ENCODE data around the gene KPNB1. TPM values are rescaled to one million over a fixed set of nuclear protein-coding genes. Genes with fewer than 3 reads are reported as not detected.

Gene KPNB1
- polyA plus RNA-seq, 1 donor (not counting 4 experiments of a cell fraction or from before 2014, with no cell fraction given): 220 TPM

DNA sequence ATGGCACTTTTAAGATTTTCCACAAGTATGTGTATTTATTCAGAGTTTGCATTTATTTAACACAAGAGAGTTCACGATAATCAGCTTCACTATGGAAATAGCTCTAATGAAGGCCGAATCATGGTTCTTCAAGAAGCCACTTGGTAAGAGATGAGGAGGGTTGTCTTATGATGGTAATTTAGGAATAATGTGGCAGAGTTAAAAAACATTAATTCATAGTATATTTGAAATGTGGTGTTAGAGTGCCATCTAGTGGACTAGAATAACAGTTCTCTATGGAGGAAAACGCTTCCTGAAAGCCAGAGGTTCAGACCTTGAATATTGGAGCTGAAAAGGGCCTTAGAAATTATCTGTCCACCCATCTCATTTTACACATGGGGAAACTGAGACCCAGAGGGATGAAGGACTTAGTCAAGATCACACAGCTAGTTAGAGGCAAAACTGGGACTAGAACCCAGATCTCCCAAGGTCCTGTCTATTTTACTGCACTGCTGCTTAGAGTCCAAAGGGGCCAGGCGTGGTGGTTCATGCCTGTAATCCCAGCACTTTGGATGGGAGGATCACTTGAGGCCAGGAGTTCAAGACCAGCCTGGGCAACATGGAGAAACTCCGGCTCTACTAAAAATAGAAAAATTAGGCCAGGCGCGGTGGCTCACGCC lies 33.8 kb upstream of the KPNB1 start:
- H3K9ac ChIP-seq (ENCODE audit: control insufficient read depth, extremely low read depth, insufficient read depth, low read length): no peak overlapping the region
- FAIRE-seq (peak; percentile 5), DNase-seq (ENCODE audit: low read depth, low spot score) (no peak)
- H3K27me3 ChIP-seq (ENCODE audit: control insufficient read depth, extremely low read depth, insufficient read depth, low read length): no peaks in the 10 kb centered on the region
- no peak overlapping the region for H3K27ac ChIP-seq (ENCODE audit: control insufficient read depth, insufficient read depth, low read length)
- no peaks in the 10 kb centered on the region for H4K20me1 ChIP-seq (ENCODE audit: control insufficient read depth, extremely low read depth, insufficient read depth, low read length)
- dilution Hi-C loops (cut with MboI; ENCODE audit: extremely low pct_ligation_motif_present, low sequenced_read_pairs): no loop called here
- H3K4me2 ChIP-seq (ENCODE audit: control insufficient read depth, extremely low read depth, insufficient read depth, low read depth, low read length): no peak overlapping the region
- no peak for TF ChIP-seq EZH2 (IDR thresholded peaks at IDR 0.05; ENCODE audit: low read length)
- TF ChIP-seq, protein P1, sequence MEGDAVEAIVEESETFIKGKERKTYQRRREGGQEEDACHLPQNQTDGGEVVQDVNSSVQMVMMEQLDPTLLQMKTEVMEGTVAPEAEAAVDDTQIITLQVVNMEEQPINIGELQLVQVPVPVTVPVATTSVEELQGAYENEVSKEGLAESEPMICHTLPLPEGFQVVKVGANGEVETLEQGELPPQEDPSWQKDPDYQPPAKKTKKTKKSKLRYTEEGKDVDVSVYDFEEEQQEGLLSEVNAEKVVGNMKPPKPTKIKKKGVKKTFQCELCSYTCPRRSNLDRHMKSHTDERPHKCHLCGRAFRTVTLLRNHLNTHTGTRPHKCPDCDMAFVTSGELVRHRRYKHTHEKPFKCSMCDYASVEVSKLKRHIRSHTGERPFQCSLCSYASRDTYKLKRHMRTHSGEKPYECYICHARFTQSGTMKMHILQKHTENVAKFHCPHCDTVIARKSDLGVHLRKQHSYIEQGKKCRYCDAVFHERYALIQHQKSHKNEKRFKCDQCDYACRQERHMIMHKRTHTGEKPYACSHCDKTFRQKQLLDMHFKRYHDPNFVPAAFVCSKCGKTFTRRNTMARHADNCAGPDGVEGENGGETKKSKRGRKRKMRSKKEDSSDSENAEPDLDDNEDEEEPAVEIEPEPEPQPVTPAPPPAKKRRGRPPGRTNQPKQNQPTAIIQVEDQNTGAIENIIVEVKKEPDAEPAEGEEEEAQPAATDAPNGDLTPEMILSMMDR (optimal IDR thresholded peaks at IDR 0.05 in 1 of 3, IDR thresholded peaks at IDR 0.05 in 1 of 3, conservative IDR thresholded peaks at IDR 0.05 in 1 of 3; ENCODE audit: extremely low read depth in 1 of 3, insufficient read depth in 2 of 3, low read length in 3 of 3): peak in 2 of 3 experiments; percentile 27 to 62
- no peak overlapping the region for H3K4me3 ChIP-seq (ENCODE audit: control insufficient read depth in 2 of 3, extremely low read depth in 1 of 3, insufficient read depth in 2 of 3, low read depth in 1 of 3, low read length in 3 of 3)
- H2AFZ ChIP-seq (ENCODE audit: control insufficient read depth, low read length): no peak overlapping the region
- no peaks in the 10 kb centered on the region for H3K9me3 ChIP-seq (ENCODE audit: control insufficient read depth, low read depth, low read length)
- peaks cover 12 to 17% of the 10 kb centered on the region in 2 experiments for H3K36me3 ChIP-seq (ENCODE audit: control insufficient read depth in 2 of 2, extremely low read depth in 1 of 2, insufficient read depth in 2 of 2, low read length in 2 of 2)
- H3K9me1 ChIP-seq (ENCODE audit: control insufficient read depth, extremely low read depth, insufficient read depth, low read length): no peaks in the 10 kb centered on the region
- H3K79me2 ChIP-seq (ENCODE audit: control insufficient read depth, insufficient read depth, low read length): no peaks in the 10 kb centered on the region
- H3K4me1 ChIP-seq (ENCODE audit: control insufficient read depth, extremely low read depth, insufficient read depth, low read length): peaks cover 13% of the 10 kb centered on the region

DNA sequence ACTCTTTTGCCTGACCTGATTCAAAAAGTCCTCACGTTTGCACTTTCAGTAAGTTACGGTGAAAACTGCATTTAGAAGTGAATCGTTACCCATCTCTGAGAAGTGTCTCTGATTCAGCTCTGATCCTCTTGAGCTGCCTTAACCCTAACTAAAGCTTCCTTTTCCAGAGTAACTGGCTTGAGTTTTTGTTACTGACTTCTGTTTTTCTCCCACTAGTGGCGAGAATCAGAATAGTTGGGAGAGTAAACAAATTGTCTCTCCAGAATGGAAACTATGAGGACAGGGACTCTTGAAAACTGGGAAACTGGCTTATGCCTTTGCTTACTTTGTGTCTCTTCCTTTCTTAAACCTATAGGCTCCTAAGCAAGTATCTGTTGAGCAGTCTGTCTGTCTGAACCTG lies 31.3 kb upstream of the KPNB1 start:
- FAIRE-seq (no peak), DNase-seq (ENCODE audit: low read depth, low spot score) (no peak)
- no peaks in the 10 kb centered on the region for H3K9me3 ChIP-seq (ENCODE audit: control insufficient read depth, low read depth, low read length)
- H3K4me2 ChIP-seq (ENCODE audit: control insufficient read depth, extremely low read depth, insufficient read depth, low read depth, low read length): no peak overlapping the region
- no peaks in the 10 kb centered on the region for H3K79me2 ChIP-seq (ENCODE audit: control insufficient read depth, insufficient read depth, low read length)
- H4K20me1 ChIP-seq (ENCODE audit: control insufficient read depth, extremely low read depth, insufficient read depth, low read length): no peaks in the 10 kb centered on the region
- peaks cover 29% of the 10 kb centered on the region for H3K4me1 ChIP-seq (ENCODE audit: control insufficient read depth, extremely low read depth, insufficient read depth, low read length)
- peaks cover 2% of the 10 kb centered on the region for H3K9me1 ChIP-seq (ENCODE audit: control insufficient read depth, extremely low read depth, insufficient read depth, low read length)
- H3K9ac ChIP-seq (ENCODE audit: control insufficient read depth, extremely low read depth, insufficient read depth, low read length): no peak overlapping the region
- peaks cover 11 to 22% of the 10 kb centered on the region in 2 experiments for H3K36me3 ChIP-seq (ENCODE audit: control insufficient read depth in 2 of 2, extremely low read depth in 1 of 2, insufficient read depth in 2 of 2, low read length in 2 of 2)
- H3K4me3 ChIP-seq (ENCODE audit: control insufficient read depth in 2 of 3, extremely low read depth in 1 of 3, insufficient read depth in 2 of 3, low read depth in 1 of 3, low read length in 3 of 3): no peak overlapping the region
- no peak overlapping the region for H2AFZ ChIP-seq (ENCODE audit: control insufficient read depth, low read length)
- dilution Hi-C loops (cut with MboI; ENCODE audit: extremely low pct_ligation_motif_present, low sequenced_read_pairs): no loop called here
- TF ChIP-seq EZH2 (IDR thresholded peaks at IDR 0.05; ENCODE audit: low read length): no peak
- TF ChIP-seq, protein P1 (optimal IDR thresholded peaks at IDR 0.05 in 1 of 3, IDR thresholded peaks at IDR 0.05 in 1 of 3, conservative IDR thresholded peaks at IDR 0.05 in 1 of 3; ENCODE audit: extremely low read depth in 1 of 3, insufficient read depth in 2 of 3, low read length in 3 of 3): peak in 2 of 3 experiments; percentile 13 to 37
- no peak overlapping the region for H3K27ac ChIP-seq (ENCODE audit: control insufficient read depth, insufficient read depth, low read length)
- no peaks in the 10 kb centered on the region for H3K27me3 ChIP-seq (ENCODE audit: control insufficient read depth, extremely low read depth, insufficient read depth, low read length)

All from keratinocyte (primary cell).